Esophagus (tissue), 2 donors: ENCODE measurements around the gene BTBD9. TPM values are rescaled to one million over a fixed set of nuclear protein-coding genes. Genes with fewer than 3 reads are reported as not detected.

ENCODE experiments used
- H3K27ac ChIP-seq, 2 donors: one replicate each; pipeline ENCODE4 v1.5.1; 2013; ENCODE audit warnings: low read depth in 2 of 2, mild to moderate bottlenecking in 2 of 2, inconsistent platforms in 1 of 2, low read length in 1 of 2, moderate library complexity in 1 of 2
- H3K27me3 ChIP-seq, 2 donors: one replicate each; pipeline ENCODE4 v1.6.1; 2013; ENCODE audit warnings: low read length in 2 of 2, control low read depth in 1 of 2, mild to moderate bottlenecking in 1 of 2; ENCODE audit not compliant: insufficient read depth in 2 of 2, control insufficient read depth in 1 of 2
- H3K36me3 ChIP-seq, 2 donors: one replicate each; pipeline ENCODE4 v1.6.1; 2013; ENCODE audit warnings: low read length in 1 of 2; ENCODE audit not compliant: control insufficient read depth in 2 of 2, insufficient read depth in 2 of 2
- H3K4me1 ChIP-seq, 2 donors: one replicate each; pipeline ENCODE4 v1.6.1; 2013; ENCODE audit warnings: low read length in 1 of 2; ENCODE audit not compliant: control insufficient read depth in 2 of 2, insufficient read depth in 2 of 2
- H3K4me3 ChIP-seq, 2 donors: one replicate each; pipeline ENCODE4 v1.5.1; 2013; ENCODE audit warnings: low read length in 2 of 2, mild to moderate bottlenecking in 2 of 2, low read depth in 1 of 2, moderate library complexity in 1 of 2
- H3K9me3 ChIP-seq, 2 donors: one replicate each; pipeline ENCODE4 v1.6.1; 2013; ENCODE audit warnings: mild to moderate bottlenecking in 2 of 2, low read depth in 1 of 2, low read length in 1 of 2, moderate library complexity in 1 of 2; ENCODE audit not compliant: control insufficient read depth in 2 of 2, insufficient read depth in 1 of 2
- WGBS, 2 donors: extraction: QIAGEN DNeasy Blood & Tissue Kit; methylation state at CpG; one replicate each; pipeline ENCODE4 v1.1.7; 2013; 5-methylcytosine and 5-hydroxymethylcytosine counted together
- polyA plus RNA-seq, 2 donors: library from polyadenylated mRNA; stranded (reverse); fragments of 200-250 nt; gene quantifications; one replicate each; pipeline ENCODE4 v1.2.3, GENCODE V29; 2013
- donor health status: healthy with polysubstance abuse.
- donor health status: Bipolar disorder and iron deficiency.

Gene BTBD9
- polyA plus RNA-seq, 2 donors = 3.2 to 3.8 TPM

DNA sequence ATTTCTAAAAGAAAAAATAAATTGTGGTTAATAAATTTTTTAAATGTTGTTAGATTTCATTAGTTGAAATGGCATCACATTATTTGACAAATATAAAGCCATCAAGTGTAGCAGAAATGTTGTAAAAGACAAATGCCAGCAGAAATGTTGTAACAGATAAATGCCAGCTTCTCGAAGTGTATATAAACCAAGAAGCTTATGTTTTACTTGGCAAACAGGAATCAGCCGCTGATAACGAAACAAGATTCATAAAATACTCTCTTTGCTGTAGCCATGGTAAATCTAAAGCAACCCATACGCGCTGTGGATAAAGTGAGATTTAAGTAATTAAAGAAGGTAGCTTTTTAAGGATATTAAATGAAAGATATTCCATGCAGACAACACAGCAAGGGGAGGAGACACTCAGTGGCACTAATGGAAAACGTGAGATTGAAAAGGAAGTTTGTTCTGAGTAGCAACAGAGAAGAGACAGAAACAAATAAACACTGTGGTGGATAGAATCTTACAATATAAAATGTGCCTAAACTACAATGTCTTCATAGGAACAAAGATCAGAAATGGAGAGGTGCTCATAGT is 29.6 kb downstream of the BTBD9 start:
- no peak overlapping the region for H3K4me3 ChIP-seq
- H3K4me1 ChIP-seq = no peaks in the 10 kb centered on the region
- H3K9me3 ChIP-seq = no peaks in the 10 kb centered on the region
- no peaks in the 10 kb centered on the region for H3K27me3 ChIP-seq
- 53 to 69% methylated on average over 6 of the region's 6 CpGs for WGBS, 2 donors
- H3K36me3 ChIP-seq = no peaks in the 10 kb centered on the region
- H3K27ac ChIP-seq = no peak overlapping the region

DNA sequence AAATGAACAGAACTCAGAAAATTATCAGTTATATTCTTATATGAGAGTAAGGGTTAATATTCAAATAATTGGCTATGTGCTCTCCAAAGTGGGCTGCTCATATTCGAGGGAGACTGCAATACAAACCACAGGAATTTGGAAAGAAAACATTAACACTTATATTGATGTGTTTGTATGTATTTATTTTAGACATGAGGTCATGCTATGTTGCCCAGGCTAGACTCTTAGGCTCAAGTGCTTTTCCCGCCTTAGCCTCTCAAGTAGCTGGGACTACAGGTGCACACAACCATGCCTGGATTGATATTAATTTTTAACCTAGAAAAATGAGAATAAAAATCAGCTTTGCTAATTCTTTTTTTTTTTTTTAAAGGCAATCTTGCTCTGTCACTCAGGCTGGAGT is 35.0 kb downstream of the BTBD9 start:
- no peak overlapping the region for H3K4me3 ChIP-seq
- 75 to 81% methylated on average over 2 of the region's 2 CpGs for WGBS, 2 donors
- no peak overlapping the region for H3K27ac ChIP-seq

DNA sequence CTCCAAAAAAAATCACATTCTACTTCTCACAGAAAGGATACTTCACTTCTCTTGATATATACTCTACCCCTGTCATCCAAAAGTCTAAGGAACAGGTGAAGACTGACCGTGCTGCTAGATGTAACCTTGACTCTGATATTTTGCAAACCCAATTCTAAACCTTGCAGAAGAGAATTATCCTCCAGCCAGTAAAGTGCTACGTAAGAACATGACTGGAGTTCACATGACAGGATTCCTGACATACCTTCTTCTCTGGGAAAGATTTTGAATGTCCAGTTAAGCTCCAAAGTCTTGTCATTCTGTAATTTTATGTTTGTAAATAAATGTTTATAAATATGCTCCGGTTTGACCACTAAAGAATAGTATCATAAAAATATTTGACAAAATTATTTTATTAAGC is 35.8 kb downstream of the BTBD9 start:
- Histone ChIP-seq H3K27me3 (no peaks in the 10 kb centered on the region), H3K36me3 (no peaks in the 10 kb centered on the region), H3K27ac (no peak overlapping the region), H3K4me3 (no peak overlapping the region), H3K9me3 (no peaks in the 10 kb centered on the region), H3K4me1 (no peaks in the 10 kb centered on the region)
- WGBS, 2 donors = 79 to 80% methylated on average over 3 of the region's 3 CpGs

More for the DNA sequence above, 35.0 kb downstream of the BTBD9 start:
- Histone ChIP-seq H3K27me3 (no peaks in the 10 kb centered on the region), H3K9me3 (no peaks in the 10 kb centered on the region), H3K36me3 (no peaks in the 10 kb centered on the region), H3K4me1 (no peaks in the 10 kb centered on the region)

DNA sequence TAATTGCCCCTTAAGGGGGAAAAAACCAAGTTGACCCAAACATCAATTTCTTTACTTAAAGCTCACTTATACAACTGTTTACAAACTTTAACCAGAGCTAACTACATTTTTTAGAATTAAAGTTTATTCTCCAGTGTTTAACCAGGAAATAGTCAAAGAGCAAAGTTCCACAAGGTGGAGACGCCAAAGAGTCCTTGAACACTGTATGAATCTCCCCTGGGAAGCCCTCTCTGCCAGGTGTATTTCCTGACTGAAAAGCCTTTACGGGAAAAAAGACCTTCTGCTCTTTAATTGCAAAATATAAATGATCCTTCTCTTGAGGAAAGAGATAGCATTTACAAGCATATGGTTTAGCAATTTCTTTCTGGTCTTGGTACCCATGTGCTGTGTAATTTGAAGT is 36.2 kb downstream of the BTBD9 start:
- WGBS, 2 donors = 74 to 85% methylated on average over 2 of the region's 2 CpGs
- Histone ChIP-seq H3K27ac (no peak overlapping the region), H3K36me3 (no peaks in the 10 kb centered on the region), H3K4me3 (no peak overlapping the region), H3K27me3 (no peaks in the 10 kb centered on the region), H3K9me3 (no peaks in the 10 kb centered on the region), H3K4me1 (no peaks in the 10 kb centered on the region)

DNA sequence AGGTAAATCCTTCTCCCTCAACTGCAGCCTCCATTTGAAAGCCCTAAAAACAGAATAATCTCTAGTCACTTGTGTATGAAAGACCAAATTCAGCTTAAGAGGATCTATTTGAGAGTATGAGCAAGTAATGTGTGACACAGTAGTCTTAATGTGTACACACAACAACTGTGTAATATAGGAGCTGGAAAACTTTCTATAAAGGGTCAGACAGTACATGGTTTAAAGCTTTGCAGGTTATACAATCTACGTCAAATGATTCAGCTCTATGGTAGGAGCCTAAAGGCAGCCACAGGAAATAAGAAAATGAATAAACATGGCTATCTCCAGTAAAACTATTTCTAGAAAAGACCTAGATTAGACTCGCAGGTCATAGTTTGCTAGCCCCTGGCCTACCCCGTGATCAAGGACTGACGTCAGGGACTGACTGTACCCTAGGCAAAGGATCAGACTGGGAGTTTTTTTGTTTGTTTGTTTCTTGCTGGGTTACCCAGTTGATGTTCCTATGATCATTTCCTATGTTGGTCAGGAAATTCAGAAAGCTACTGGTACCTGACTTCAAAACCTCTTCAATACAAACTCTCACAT is 39.7 kb downstream of the BTBD9 start:
- Histone ChIP-seq H3K36me3 (no peaks in the 10 kb centered on the region), H3K4me1 (no peaks in the 10 kb centered on the region), H3K4me3 (no peak overlapping the region), H3K27ac (no peak overlapping the region), H3K27me3 (no peaks in the 10 kb centered on the region), H3K9me3 (no peaks in the 10 kb centered on the region)
- WGBS, 2 donors = 93 to 94% methylated on average over 4 of the region's 4 CpGs

DNA sequence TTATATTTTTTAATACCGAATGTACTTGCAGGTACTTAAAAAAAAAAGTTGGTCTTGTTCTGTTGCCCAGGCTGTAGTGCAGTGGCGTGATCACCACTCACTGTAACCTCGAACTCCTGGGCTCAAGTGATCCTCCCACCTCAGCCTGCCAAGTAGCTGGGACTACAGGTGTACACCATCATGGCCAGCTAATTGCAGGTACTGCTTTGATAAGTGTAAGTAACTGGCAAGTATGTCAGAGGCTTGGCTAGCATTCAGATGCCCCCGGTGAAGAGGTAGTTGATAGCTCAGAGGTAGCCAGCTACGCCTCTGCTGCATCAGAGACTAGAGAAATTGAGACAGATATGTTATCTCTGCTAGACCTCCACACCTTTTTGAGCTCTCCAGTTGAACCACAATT is 40.5 kb downstream of the BTBD9 start:
- WGBS, 2 donors = 93 to 96% methylated on average over 5 of the region's 5 CpGs
- Histone ChIP-seq H3K36me3 (no peaks in the 10 kb centered on the region), H3K27me3 (no peaks in the 10 kb centered on the region), H3K4me1 (no peaks in the 10 kb centered on the region), H3K27ac (no peak overlapping the region), H3K4me3 (no peak overlapping the region), H3K9me3 (no peaks in the 10 kb centered on the region)

DNA sequence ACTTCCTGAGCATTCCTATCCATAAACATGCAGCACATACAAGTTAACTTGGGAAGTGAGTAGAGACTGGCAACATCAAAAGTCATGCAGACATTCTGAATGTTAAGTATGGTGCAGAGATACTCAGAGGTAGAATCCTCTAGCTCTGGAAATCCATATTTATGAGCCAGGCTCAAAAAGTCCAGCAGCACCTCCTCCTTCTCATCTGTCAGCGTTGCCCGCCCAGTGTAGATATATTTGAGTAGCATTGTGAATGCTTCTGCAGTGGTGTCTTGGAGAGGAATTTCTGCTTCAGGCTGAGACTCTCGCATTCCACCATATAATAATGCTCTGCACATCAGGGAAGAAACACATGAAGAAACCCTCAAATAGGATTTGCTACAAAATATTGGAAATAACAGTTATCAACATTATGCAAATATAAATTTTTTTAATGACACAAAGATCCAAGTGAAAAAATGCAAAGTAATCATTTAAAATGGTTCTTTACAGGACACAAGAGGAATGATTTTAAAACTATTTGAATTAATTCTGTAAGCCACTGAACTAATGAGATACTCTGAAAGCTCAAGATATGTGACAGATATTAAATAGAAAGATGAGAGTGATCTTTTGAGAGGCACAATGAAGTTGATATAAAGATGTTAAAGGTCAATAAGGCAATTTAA is 45.6 kb downstream of the BTBD9 start:
- Histone ChIP-seq H3K4me3 (no peak overlapping the region), H3K36me3 (peaks cover 0 to 3% of the 10 kb centered on the region in 2 donors), H3K27ac (no peak overlapping the region), H3K27me3 (no peaks in the 10 kb centered on the region), H3K9me3 (no peaks in the 10 kb centered on the region), H3K4me1 (no peaks in the 10 kb centered on the region)
- 99% methylated on average over 3 of the region's 3 CpGs for WGBS, 2 donors

DNA sequence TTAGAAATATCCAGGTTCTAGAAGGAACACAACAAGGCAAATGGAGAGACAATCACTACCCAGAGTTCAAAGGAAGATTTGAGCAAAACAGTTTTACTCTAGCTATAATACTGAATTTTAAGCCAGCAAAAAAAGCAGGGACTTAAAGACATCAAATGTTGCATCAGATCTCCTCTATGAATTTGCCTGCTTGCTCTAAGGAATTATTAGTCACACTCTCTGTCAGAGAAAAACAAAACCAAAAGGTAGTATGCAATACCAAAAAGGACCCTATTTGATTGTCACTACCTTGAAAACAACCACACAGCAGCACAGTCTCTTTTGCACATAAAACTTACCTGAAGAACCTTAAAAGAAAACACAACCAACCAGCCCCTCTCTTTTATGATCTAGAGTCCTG is 46.3 kb downstream of the BTBD9 start:
- H3K27ac ChIP-seq = no peak overlapping the region
- no peaks in the 10 kb centered on the region for H3K4me1 ChIP-seq
- H3K27me3 ChIP-seq = no peaks in the 10 kb centered on the region
- no peak overlapping the region for H3K4me3 ChIP-seq
- peaks cover 0 to 3% of the 10 kb centered on the region in 2 donors for H3K36me3 ChIP-seq
- H3K9me3 ChIP-seq = no peaks in the 10 kb centered on the region

DNA sequence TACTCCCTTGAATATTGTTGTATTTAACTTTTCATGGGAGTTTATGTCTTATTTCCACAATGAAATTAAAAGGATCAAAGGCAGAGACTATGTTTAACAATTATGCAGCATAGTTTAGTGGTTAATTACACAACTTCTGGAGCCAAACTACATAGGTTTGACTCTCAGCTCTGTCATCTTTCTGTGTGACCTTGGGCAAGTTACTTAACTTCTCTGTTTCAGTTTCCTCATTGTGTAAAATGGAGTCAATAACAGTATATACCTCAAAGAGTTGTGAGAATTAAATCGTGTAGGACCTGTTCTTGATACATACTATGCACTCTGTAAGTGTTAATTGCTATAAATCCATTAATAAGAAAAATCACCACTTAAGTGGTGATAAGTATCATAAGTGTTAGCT is 48.3 kb downstream of the BTBD9 start:
- Histone ChIP-seq H3K4me1 (no peaks in the 10 kb centered on the region), H3K27me3 (no peaks in the 10 kb centered on the region), H3K36me3 (peaks cover 0 to 3% of the 10 kb centered on the region in 2 donors), H3K4me3 (no peak overlapping the region), H3K27ac (no peak overlapping the region), H3K9me3 (no peaks in the 10 kb centered on the region)
- WGBS, 2 donors = 93 to 95% methylated on average over 1 of the region's 1 CpG

DNA sequence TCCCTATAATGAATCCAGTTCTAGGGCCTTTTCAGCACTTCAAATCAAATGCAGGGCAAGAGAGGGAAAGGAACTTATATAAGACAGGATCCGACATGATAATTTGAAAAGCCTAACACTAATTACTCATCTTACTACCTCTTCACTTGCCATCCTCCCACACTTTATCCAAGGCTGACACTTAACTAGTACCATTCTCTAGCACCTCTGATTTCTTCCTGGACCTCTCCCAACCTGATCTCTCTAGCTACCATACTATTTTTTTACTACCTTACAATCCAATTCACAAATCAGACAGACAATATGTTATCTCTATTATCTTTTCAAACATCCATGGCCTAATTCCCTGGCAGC is 50.4 kb downstream of the BTBD9 start:
- no peaks in the 10 kb centered on the region for H3K27me3 ChIP-seq
- peaks cover 0 to 3% of the 10 kb centered on the region in 2 donors for H3K36me3 ChIP-seq
- no peak overlapping the region for H3K27ac ChIP-seq
- 79 to 94% methylated on average over 1 of the region's 1 CpG for WGBS, 2 donors
- H3K4me3 ChIP-seq = no peak overlapping the region
- H3K4me1 ChIP-seq = no peaks in the 10 kb centered on the region
- H3K9me3 ChIP-seq = no peaks in the 10 kb centered on the region
